Fibroblast of upper back skin (primary cell): Measurements from ENCODE around the gene LOX.
A peak's percentile ranks its signal among the peaks of the same experiment; 100 is the strongest.

Experiments used
- DNase-seq: peaks from one replicate; pipeline ENCODE4 v3.0.0-alpha.2; 2013

The LOX gene

DNA sequence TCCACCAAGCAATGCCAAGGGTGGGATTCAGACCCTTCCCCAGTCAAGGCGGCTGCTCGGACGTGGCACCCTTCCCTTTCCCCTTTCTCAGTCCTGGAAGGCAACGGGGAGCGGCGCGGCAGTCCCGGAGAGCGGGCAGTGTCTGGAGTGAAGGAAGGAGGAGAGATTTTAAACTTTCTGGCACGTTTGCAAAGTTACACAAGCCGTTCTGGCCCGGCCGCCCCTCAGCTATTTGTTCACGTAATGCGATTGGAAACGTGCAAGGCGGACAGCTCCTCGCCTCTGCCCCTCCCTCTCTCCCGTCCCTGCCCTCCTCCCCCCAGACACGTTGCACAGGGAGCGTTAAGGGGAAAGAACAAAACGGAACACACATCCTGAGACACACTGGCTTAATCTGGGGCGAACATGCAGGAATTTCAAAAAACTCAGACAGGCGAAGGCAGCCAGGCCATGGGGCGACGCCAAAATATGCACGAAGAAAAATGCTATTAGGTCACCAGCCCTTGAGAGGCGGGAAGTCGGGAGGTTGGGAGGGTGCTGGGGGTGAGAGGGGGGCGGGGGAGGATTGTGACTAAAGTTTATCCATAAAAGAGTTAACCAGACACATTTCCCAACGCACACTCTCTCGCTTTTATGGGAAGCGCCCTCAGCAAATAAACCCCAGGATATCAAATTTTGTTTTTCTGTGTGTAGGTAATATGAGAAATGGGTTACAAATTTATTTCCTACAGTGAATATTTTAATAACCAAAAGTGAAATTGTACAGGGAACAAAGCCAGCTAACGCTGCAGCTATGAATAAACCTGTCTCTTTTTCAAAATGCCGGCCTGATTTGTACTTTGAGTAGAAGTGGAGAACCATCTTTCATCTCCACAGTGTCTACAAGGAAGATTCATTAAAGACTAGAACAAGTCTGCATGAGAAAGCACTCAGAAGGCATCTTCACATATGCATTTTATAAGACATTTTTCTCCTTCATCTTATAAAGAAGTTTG is at the start of gene LOX:
TSS of gene LOX (minus strand) at position 144 of the 995 bp plus-strand sequence. CDS start 274 bp downstream, outside the sequence.
- peak; percentile 100 for DNase-seq

- peak; percentile 34 for DNase-seq
Observed at GRCh38 chr5:122126756-122127321, 48.8 kb upstream of the LOX start.

DNA sequence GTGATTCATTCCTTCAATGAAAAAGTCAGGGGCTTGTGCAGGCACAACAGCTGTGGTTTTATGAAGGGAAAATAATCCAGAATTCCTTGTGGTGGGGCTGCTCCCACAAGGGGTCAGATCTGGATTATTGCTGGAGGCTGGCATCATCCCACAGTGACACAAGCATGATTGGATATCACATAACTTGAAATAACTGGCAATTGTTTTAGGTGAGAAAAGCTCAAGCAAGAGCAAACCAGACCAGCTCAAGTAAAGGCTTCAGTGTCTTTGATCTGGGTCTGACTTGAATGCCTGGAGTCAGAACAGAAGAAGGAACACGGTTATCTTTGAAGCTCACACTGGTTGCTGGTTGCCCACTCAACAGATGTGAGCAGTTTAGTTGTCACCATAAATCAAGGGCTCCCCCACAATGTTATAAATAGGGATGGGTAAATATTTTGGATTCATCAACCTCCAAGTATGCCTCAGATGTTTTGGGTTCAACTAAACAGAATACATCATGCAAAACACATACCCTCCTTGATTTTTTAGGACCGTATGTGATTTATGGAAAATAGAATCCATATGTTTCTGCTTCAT is 48.2 kb upstream of the LOX start:
- DNase-seq = peak; percentile 92

GRCh38 chr5:122124766-122125165 is 46.7 kb upstream of the LOX start:
- DNase-seq = no peak

- DNase-seq = no peak
Observed at GRCh38 chr5:122121479-122122465, 43.7 kb upstream of the LOX start.

DNA sequence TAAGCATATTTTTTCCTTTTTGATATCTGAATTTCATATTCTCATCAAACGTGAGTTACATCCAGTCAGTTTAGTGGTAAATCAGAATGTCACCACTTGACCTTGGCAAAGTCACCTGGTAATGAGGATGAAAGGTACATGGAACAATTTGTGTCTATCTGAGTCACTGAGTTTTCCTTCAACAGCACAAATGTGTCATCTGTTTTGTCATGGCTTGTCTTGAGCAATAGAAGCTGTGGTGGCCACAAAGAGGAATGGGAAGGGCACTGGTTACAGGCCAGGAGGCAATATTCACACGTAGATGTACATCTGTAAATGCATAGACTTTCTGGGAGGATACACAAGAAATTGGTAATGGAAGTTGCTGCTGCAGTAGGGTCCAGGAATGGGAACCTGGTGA is 42.9 kb upstream of the LOX start:
- DNase-seq = no peak

GRCh38 chr5:122120493-122120892 is 42.4 kb upstream of the LOX start:
- no peak for DNase-seq

GRCh38 chr5:122119205-122119604 is 41.1 kb upstream of the LOX start:
- DNase-seq = no peak

- no peak for DNase-seq
Observed at GRCh38 chr5:122118356-122118948, 40.4 kb upstream of the LOX start.

- no peak for DNase-seq
Observed at GRCh38 chr5:122114501-122114900, 36.4 kb upstream of the LOX start.

- no peak for DNase-seq
Observed at GRCh38 chr5:122112733-122113558, 34.9 kb upstream of the LOX start.

GRCh38 chr5:122112063-122112462 is 34.0 kb upstream of the LOX start:
- no peak for DNase-seq

- DNase-seq = no peak
Observed at GRCh38 chr5:122111460-122111859, 33.4 kb upstream of the LOX start.

DNA sequence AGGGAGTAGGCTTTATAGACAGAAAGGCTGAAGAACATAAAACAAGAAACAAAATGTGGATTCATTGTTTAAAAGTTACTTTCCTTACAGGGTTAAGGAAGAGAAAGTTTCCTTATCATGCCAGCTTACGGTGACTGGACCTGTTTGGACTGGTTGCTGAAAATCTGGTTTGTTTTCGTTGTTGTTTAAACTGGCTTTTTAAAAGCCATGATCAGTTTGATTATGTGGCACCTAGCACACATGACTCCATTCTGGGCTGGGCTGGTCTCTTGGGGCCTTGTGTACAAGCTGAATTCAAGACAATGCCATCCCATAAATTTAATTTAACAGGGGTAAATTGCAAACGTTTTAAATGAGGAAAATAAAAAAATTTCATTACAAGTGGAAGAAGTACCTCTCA is 32.9 kb upstream of the LOX start:
- DNase-seq = no peak

- DNase-seq = no peak
Observed at GRCh38 chr5:122107016-122107415, 29.0 kb upstream of the LOX start.

DNA sequence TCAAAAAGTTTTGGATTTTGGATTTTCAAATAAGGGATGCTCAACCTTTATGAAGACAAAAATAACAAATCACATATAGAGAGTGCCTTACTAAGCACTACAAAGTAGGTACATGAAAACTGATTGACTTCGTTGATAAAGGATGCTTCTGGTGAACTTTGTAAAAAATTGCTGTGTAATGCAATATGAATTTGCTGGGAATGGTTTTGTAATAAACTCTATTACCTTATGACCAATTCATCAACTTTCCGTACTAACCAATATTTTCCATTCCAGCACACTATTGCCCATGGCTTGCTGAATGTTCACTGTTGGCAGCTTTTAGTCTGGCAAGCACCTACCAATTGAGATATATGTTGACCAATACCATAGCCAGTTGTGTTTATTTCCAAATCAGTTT is 27.9 kb upstream of the LOX start:
- no peak for DNase-seq

DNA sequence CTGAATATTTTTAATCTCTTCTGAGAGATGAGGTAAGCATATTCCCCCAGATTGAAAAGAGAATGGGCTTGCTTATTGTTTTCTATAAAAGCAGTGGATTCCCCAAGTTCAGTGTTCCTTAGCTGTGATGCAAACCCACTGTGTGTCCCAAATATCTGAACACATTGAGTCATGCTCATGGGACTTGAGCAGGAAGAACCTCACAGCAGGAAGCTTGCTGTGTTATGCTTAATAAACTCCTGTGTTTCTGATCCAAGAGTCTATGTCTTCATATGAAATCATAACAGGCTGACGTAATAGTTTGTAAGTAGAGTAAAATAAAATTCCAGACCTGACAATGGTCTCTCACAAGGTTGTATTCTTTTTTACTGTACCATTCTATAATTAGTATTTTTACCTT is 24.8 kb upstream of the LOX start:
- DNase-seq = peak; percentile 88

GRCh38 chr5:122101636-122102285 is 23.7 kb upstream of the LOX start:
- DNase-seq = peak; percentile 81

GRCh38 chr5:122099060-122099790 is 21.2 kb upstream of the LOX start:
- peak; percentile 71 for DNase-seq

- DNase-seq = no peak
Observed at GRCh38 chr5:122097391-122097790, 19.3 kb upstream of the LOX start.
